Epidermal melanocyte (primary cell): ENCODE data around the gene CLSTN1.
A peak's percentile ranks its signal among the peaks of the same experiment; 100 is the strongest.
"Not testable (repeated sequence)": the region's sequence is repeated elsewhere in the genome, so short reads cannot be mapped to it uniquely, and the experiment has no call there.

Experiments
- DNase-seq: peaks from one replicate; pipeline ENCODE4 v3.0.0; 2011; ENCODE audit warnings: low spot score; ENCODE audit not compliant: insufficient read length

CLSTN1 gene

GRCh38 chr1:9798236-9799130, 25.3 kb downstream of the CLSTN1 start:
- DNase-seq = peak; percentile 45

GRCh38 chr1:9797049-9797448, 26.7 kb downstream of the CLSTN1 start:
- DNase-seq = no peak

DNA sequence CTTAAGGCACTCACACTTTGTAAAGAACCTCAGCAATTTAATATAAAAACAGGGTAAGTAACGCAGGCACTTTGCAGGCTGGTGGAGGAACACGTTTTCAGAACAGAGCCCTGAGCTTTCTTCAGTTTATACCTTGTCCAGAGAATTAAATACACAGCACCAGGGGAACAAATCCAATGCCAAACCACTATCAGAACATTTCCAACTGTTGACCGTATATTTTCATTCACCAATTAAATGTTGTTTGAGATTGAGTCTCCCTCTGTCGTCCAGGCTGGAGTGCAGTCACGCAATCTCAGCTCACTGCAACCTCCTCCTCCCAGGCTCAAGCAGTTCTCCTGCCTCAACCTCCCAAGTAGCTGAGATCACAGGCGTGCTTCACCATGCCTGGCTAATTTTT, 29.7 kb downstream of the CLSTN1 start:
- no peak for DNase-seq

- no peak for DNase-seq
Observed at GRCh38 chr1:9793291-9793690, 30.5 kb downstream of the CLSTN1 start.

- no peak for DNase-seq
Observed at GRCh38 chr1:9792156-9793042, 31.4 kb downstream of the CLSTN1 start.

DNA sequence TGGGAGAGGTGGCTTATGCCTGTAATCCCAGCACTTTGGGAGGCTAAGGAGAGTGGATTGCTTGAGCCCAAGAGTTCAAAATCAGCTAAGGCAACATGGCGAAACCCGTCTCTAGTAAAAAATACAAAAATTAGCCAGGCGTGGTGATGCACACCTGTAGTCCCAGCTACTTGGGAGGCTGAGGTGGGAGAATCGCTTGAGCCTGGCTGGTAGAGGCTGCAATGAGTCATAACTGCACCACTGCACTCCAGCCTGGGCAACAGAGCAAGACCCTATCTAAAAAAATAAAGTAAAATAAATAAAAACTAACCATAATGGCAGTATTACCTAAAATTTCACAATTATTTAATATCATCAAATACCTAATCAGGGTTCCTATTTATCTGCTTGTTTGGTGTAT, 34.1 kb downstream of the CLSTN1 start:
- not testable (repeated sequence) for DNase-seq

DNA sequence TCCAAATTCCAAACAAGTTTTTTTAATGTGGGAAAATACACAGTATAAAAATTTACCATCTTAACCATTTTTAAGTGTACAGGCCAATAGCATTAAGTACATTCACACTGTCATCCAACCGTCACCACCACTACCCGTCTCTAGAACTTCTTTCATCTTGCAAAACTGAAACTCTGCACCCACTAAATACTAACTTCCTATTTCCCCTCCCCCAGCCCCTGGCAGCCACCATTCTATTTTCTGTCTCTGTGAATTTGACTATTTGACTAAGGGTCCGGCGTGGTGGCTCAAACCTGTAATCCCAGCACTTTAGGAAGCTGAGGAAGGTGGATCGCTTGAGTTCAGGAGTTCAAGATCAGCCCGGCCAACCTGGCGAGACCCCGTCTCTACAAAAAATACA, 36.1 kb downstream of the CLSTN1 start:
- DNase-seq = no peak

GRCh38 chr1:9785406-9785805, 38.4 kb downstream of the CLSTN1 start:
- no peak for DNase-seq

- no peak for DNase-seq
Observed at GRCh38 chr1:9784508-9785133, 39.1 kb downstream of the CLSTN1 start.

GRCh38 chr1:9782897-9783296, 40.9 kb downstream of the CLSTN1 start:
- no peak for DNase-seq

DNA sequence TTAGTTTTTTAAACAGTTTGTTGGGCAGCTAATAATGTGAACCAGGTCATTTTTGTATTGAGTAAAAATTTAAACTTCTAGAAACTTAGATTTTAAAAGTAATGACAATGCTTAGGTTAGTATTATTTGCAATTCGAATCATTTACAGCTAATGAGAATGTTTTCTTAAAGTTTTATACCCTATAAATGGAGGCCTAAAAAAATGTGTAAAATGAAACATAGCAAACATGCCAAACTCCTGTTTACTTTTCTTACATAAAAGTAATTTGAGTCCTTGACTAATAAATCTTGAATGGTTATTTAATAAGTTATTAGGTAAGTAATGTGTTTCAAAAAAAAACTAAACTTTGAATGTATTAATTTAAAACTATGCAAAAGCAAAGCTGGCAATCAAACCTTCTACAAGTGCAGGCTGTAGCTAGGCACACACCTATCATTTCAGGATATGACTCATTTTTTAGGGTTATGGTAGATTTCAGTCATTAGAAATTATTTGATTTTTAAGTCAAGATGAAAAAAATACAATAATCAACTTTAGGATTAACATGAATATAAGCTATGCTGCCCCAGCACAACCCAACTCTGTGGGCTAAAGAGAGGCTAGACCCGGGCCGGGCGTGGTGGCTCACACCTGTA, 41.5 kb downstream of the CLSTN1 start:
- no peak for DNase-seq

DNA sequence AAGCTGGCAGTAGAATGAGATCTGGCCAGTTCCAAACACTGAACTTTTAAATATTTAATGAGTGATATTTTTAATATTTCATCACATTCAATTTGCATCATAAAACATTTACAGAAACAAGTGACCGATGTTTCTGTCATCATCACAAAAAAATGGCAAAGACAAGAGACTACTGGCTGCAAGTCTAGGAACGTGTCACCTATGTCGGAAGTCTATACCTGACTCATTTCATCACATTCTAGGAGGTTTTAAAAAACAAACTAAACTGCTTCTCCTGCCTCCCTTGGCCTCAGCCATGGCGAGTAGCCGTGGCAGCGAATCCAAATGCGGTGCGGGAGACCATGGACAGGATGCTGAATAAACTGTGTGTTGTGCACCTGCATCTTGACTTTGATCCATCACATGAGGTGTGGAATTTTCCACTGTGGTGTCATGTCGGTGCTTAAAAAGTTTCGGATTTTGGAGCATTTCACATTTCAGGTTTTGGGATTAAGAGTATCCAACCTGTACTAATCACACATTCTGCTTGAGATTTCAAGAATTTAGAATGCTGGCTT, 43.1 kb downstream of the CLSTN1 start:
- DNase-seq = no peak

GRCh38 chr1:9778905-9779304, 44.9 kb downstream of the CLSTN1 start:
- no peak for DNase-seq

- DNase-seq = no peak
Observed at GRCh38 chr1:9776685-9777084, 47.1 kb downstream of the CLSTN1 start.

GRCh38 chr1:9774712-9775679, 48.8 kb downstream of the CLSTN1 start:
- no peak for DNase-seq

DNA sequence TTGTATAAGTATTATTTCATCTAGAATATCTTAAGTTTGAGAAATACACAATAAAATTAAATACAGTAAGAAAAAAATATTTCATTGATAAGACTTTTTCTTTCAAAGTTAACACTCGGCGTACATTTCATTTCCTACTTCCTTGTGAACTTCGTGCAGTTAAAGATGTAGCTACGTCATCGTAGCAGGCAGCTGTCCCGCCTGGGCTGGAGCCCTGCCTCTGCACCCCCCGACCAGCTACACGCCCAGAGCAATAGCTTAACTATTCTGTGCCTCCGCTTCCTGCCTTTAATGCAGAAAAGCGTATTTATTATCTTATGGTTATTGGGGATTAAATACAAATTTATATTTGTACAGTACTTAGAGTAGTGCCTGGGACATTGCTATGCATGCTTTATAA, 53.5 kb downstream of the CLSTN1 start:
- DNase-seq = no peak

- no peak for DNase-seq
Observed at GRCh38 chr1:9768983-9769382, 54.8 kb downstream of the CLSTN1 start.

GRCh38 chr1:9767964-9768668, 55.6 kb downstream of the CLSTN1 start:
- no peak for DNase-seq

DNA sequence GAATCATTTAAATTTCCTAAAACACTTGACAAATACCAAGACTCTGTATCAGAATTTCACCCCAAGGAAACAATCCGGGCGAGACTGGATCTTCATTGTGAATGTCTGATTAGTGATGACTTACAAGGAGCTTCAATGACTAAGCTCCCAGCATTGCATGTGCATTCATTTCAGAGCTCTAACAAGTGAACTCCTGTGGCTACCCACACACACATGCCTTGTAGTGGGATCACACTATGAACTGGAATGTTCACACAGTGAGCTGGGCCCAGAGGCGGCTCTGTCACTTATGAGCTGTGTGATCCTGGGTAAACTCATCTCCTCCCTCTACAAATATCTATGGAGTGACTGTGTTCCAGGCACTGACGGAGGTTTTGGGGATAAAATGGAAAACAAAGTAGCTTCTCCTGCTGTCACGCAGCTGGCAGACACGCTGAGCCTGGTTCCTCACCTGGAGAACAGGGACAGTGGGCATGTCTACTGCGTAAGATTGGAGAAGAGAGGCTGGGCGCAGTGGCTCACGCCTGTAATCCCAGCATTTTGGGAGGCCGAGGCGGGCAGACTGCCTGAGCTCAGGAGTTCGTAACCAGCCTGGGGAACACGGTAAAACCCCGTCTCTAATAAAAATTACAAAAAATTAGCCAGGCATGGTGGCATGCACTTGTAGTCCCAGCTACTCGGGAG, 56.9 kb downstream of the CLSTN1 start:
- peak; percentile 66 for DNase-seq
